ENCODE measurements around the gene SNPH.

Gene SNPH

DNA sequence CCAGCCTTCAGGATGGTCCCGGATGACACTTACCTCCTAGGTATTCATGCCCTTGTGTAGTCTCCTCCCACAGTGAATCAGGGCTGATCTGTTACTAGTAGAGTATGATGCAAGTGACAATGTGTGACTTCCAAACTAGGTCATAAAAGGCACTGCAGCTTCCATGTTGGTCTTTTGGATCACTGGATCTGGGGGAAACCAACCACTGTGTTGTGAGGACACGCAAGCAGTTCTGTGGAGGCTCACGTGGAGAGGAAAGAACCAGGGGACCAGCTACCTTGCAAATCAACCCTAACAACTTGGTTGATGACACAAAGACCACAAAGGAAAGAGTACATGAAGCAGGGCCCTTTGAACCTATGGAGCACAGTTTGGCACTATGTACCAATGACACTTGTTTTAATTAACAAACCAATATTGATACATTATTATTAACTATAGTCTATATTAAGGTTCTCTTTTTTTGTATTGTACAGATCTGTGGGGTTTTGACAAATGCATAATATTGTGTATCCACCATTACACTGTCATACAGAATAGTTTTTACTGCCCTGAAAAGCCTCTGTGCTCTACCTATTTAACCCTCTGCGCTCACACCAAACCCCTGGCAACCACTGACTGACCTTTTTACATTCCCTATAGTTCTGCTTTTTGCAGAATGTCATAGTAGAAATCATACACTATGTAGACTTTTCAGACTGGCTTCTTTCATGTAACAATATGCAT is 79.1 kb downstream of the SNPH start:
- TF ChIP-seq, protein P1, sequence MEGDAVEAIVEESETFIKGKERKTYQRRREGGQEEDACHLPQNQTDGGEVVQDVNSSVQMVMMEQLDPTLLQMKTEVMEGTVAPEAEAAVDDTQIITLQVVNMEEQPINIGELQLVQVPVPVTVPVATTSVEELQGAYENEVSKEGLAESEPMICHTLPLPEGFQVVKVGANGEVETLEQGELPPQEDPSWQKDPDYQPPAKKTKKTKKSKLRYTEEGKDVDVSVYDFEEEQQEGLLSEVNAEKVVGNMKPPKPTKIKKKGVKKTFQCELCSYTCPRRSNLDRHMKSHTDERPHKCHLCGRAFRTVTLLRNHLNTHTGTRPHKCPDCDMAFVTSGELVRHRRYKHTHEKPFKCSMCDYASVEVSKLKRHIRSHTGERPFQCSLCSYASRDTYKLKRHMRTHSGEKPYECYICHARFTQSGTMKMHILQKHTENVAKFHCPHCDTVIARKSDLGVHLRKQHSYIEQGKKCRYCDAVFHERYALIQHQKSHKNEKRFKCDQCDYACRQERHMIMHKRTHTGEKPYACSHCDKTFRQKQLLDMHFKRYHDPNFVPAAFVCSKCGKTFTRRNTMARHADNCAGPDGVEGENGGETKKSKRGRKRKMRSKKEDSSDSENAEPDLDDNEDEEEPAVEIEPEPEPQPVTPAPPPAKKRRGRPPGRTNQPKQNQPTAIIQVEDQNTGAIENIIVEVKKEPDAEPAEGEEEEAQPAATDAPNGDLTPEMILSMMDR (IDR thresholded peaks at IDR 0.05; ENCODE audit: unreplicated experiment in 3 of 3) = no peak
- Mint-ChIP-seq H3K4me3 (no peak overlapping the region), H3K27me3 (ENCODE audit: low read depth) (no peaks in the 10 kb centered on the region), H3K4me1 (no peaks in the 10 kb centered on the region), H3K9me3 (peaks cover 27% of the 10 kb centered on the region), H3K27ac (no peak overlapping the region), H3K36me3 (ENCODE audit: low read depth) (peaks cover 46% of the 10 kb centered on the region)

GRCh38 chr20:1345756-1346093 is 79.6 kb downstream of the SNPH start:
- Mint-ChIP-seq H3K9me3 (peaks cover 31% of the 10 kb centered on the region), H3K4me1 (no peaks in the 10 kb centered on the region), H3K27me3 (ENCODE audit: low read depth) (no peaks in the 10 kb centered on the region), H3K4me3 (no peak overlapping the region), H3K36me3 (ENCODE audit: low read depth) (peaks cover 51% of the 10 kb centered on the region), H3K27ac (no peak overlapping the region)
- TF ChIP-seq, protein P1 (IDR thresholded peaks at IDR 0.05; ENCODE audit: unreplicated experiment in 3 of 3) = no peak

GRCh38 chr20:1346315-1346969 is 80.3 kb downstream of the SNPH start:
- no peak overlapping the region for H3K4me3 Mint-ChIP-seq
- no peak overlapping the region for H3K27ac Mint-ChIP-seq
- H3K27me3 Mint-ChIP-seq (ENCODE audit: low read depth) = no peaks in the 10 kb centered on the region
- TF ChIP-seq, protein P1 (IDR thresholded peaks at IDR 0.05; ENCODE audit: unreplicated experiment in 3 of 3) = no peak
- H3K9me3 Mint-ChIP-seq = peaks cover 39% of the 10 kb centered on the region
- H3K4me1 Mint-ChIP-seq = no peaks in the 10 kb centered on the region
- H3K36me3 Mint-ChIP-seq (ENCODE audit: low read depth) = peaks cover 58% of the 10 kb centered on the region

DNA sequence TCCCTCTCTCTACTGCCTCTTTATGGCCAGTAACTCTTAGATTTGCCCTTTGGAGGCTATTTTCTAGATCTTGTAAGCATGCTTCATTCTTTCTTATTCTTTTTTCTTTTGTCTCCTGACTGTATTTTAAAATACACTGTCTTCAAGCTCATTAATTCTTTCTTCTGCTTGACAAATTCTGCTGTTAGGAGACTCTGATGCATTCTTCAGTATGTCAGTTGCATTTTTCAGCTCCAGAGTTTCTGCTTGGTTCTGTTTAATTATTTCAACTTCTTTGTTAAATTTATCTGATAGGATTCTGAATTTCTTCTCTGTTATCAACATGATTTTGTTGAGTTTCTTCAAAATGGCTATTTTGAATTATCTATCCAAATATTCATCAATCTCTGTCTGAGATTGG is 87.9 kb downstream of the SNPH start:
- Mint-ChIP-seq H3K27ac (no peak overlapping the region), H3K4me1 (no peaks in the 10 kb centered on the region), H3K27me3 (ENCODE audit: low read depth) (no peaks in the 10 kb centered on the region), H3K9me3 (peaks cover 45% of the 10 kb centered on the region), H3K4me3 (no peak overlapping the region), H3K36me3 (ENCODE audit: low read depth) (peaks cover 90% of the 10 kb centered on the region)
- TF ChIP-seq, protein P1 (IDR thresholded peaks at IDR 0.05; ENCODE audit: unreplicated experiment in 3 of 3) = no peak

- Mint-ChIP-seq H3K27ac (no peak overlapping the region), H3K36me3 (ENCODE audit: low read depth) (peaks cover 86% of the 10 kb centered on the region), H3K4me1 (no peaks in the 10 kb centered on the region), H3K27me3 (ENCODE audit: low read depth) (no peaks in the 10 kb centered on the region), H3K4me3 (no peak overlapping the region), H3K9me3 (peaks cover 15% of the 10 kb centered on the region)
- TF ChIP-seq, protein P1 (IDR thresholded peaks at IDR 0.05; ENCODE audit: unreplicated experiment in 3 of 3) = no peak
These were observed 92.0 kb downstream of the SNPH start for GRCh38 chr20:1357921-1358671.

All from nephron (organoid).